ENCODE data around the gene TSKU.

Gene TSKU

GRCh38 chr11:76748948-76749347 lies 34.2 kb upstream of the TSKU start:
- Mint-ChIP-seq H3K36me3 (ENCODE audit: low read depth) (no peaks in the 10 kb centered on the region), H3K9me3 (no peaks in the 10 kb centered on the region), H3K27me3 (ENCODE audit: low read depth, poor library complexity) (no peaks in the 10 kb centered on the region), H3K4me3 (no peak overlapping the region), H3K4me1 (peaks cover 80% of the 10 kb centered on the region), H3K27ac (no peak overlapping the region)
- TF ChIP-seq, protein P1, sequence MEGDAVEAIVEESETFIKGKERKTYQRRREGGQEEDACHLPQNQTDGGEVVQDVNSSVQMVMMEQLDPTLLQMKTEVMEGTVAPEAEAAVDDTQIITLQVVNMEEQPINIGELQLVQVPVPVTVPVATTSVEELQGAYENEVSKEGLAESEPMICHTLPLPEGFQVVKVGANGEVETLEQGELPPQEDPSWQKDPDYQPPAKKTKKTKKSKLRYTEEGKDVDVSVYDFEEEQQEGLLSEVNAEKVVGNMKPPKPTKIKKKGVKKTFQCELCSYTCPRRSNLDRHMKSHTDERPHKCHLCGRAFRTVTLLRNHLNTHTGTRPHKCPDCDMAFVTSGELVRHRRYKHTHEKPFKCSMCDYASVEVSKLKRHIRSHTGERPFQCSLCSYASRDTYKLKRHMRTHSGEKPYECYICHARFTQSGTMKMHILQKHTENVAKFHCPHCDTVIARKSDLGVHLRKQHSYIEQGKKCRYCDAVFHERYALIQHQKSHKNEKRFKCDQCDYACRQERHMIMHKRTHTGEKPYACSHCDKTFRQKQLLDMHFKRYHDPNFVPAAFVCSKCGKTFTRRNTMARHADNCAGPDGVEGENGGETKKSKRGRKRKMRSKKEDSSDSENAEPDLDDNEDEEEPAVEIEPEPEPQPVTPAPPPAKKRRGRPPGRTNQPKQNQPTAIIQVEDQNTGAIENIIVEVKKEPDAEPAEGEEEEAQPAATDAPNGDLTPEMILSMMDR (IDR thresholded peaks at IDR 0.05), result no peak
- DNase-seq, result no peak

DNA sequence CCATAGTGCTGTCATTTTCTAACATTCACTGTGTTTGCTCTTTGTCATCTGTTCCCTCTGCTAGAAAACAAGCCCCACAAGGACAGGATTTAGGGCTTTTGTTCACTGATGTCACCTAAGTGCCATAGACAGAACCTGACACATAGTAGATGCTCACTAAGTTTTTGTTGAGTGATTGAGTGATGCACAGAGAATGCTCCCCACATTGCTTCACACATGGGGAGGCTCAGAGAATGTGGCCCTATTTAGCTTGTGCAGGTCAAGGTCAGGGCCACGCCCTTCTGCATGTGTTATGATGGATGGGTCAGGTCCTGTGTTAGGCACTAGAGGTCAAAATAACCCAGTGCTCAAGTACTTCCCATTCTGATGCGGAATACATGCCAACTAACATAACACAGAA lies 33.1 kb upstream of the TSKU start:
- H3K4me3 Mint-ChIP-seq, result no peak overlapping the region
- no peaks in the 10 kb centered on the region for H3K36me3 Mint-ChIP-seq (ENCODE audit: low read depth)
- TF ChIP-seq, protein P1 (IDR thresholded peaks at IDR 0.05), result no peak
- DNase-seq, result no peak
- H3K27ac Mint-ChIP-seq, result no peak overlapping the region
- peaks cover 80% of the 10 kb centered on the region for H3K4me1 Mint-ChIP-seq
- no peaks in the 10 kb centered on the region for H3K27me3 Mint-ChIP-seq (ENCODE audit: low read depth, poor library complexity)
- no peaks in the 10 kb centered on the region for H3K9me3 Mint-ChIP-seq

- DNase-seq, result no peak
- peaks cover 75% of the 10 kb centered on the region for H3K4me1 Mint-ChIP-seq
- no peak overlapping the region for H3K4me3 Mint-ChIP-seq
- TF ChIP-seq, protein P1 (IDR thresholded peaks at IDR 0.05), result no peak
- no peak overlapping the region for H3K27ac Mint-ChIP-seq
- no peaks in the 10 kb centered on the region for H3K9me3 Mint-ChIP-seq
- no peaks in the 10 kb centered on the region for H3K27me3 Mint-ChIP-seq (ENCODE audit: low read depth, poor library complexity)
- no peaks in the 10 kb centered on the region for H3K36me3 Mint-ChIP-seq (ENCODE audit: low read depth)
Measured at GRCh38 chr11:76750746-76751145, 32.4 kb upstream of the TSKU start.

DNA sequence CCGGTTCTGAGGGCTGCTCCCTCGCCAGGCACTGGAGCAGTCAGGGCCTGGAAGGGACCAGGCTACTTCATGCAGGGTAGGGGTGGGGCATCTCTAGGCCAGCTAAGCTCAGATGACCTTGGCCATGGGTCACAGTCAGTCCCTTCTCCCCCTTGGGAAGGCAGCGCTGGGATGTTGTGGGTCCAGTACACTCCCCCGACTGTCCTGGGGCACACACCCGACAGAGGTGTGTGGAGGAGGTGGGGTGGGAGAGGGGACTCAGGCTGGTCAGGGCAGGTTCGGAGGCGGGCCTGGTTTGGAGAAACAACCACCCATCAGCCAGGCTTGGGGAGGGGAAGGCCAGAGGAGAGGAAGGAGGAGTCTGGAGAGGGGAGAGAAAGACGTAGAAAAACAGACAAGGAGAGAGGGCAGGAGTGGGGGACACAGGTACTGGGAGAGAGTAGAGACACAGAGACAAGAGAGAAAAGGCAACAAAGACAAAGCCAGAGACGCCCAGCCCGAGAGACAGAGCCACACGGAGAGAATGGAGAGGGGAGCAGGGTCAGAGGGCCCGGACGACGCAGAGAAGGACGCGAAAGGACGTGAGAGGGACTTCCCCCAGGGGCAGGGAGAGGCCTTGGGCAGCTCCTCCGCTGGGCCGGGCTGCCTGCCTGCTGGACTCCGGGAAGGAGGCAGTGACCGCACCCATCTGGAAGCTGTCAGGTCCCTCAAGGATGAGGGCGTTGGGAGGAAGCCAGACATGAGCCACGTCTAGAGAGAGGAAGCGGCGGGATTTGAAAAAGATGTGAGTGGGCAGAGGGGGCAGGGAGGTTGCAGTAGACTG lies 30.6 kb upstream of the TSKU start:
- Mint-ChIP-seq H3K27me3 (ENCODE audit: low read depth, poor library complexity) (no peaks in the 10 kb centered on the region), H3K4me3 (peak overlapping the region; percentile 58), H3K36me3 (ENCODE audit: low read depth) (no peaks in the 10 kb centered on the region), H3K9me3 (no peaks in the 10 kb centered on the region), H3K4me1 (peaks cover 77% of the 10 kb centered on the region), H3K27ac (peak overlapping the region; percentile 95)
- no peak for DNase-seq
- TF ChIP-seq, protein P1 (IDR thresholded peaks at IDR 0.05), result no peak

DNA sequence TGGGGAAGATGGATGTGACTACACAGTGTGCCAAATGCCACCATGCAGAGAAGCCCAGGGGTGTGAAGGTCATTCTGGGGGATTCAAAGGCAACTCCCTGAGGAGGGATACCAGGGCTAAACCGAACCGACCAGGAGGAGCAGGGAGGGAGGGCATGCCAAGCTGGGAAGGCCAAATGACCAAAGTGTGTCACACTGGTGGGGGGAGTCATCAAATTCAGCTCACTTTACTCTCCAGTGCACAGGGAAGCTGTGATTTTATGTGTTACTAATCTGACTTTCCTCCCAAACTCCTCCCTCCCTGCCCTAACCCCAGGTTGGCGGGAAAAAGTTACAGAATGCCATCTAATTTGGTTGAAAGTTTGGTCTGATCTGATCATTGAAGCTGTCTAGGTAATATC lies 29.7 kb upstream of the TSKU start:
- peaks cover 76% of the 10 kb centered on the region for H3K4me1 Mint-ChIP-seq
- peaks cover 3% of the 10 kb centered on the region for H3K27me3 Mint-ChIP-seq (ENCODE audit: low read depth, poor library complexity)
- no peaks in the 10 kb centered on the region for H3K36me3 Mint-ChIP-seq (ENCODE audit: low read depth)
- no peak overlapping the region for H3K27ac Mint-ChIP-seq
- TF ChIP-seq, protein P1 (IDR thresholded peaks at IDR 0.05), result no peak
- no peak for DNase-seq
- H3K4me3 Mint-ChIP-seq, result no peak overlapping the region
- no peaks in the 10 kb centered on the region for H3K9me3 Mint-ChIP-seq

- no peak for DNase-seq
- peaks cover 76% of the 10 kb centered on the region for H3K4me1 Mint-ChIP-seq
- TF ChIP-seq, protein P1 (IDR thresholded peaks at IDR 0.05), result no peak
- no peaks in the 10 kb centered on the region for H3K9me3 Mint-ChIP-seq
- H3K27me3 Mint-ChIP-seq (ENCODE audit: low read depth, poor library complexity), result peaks cover 4% of the 10 kb centered on the region
- peak overlapping the region; percentile 29 for H3K27ac Mint-ChIP-seq
- no peak overlapping the region for H3K4me3 Mint-ChIP-seq
- no peaks in the 10 kb centered on the region for H3K36me3 Mint-ChIP-seq (ENCODE audit: low read depth)
Measured at GRCh38 chr11:76753950-76754349, 29.2 kb upstream of the TSKU start.

All from nephron progenitor cell (in vitro differentiated cells).